C4-2B (cell line): ENCODE data around the gene ALKBH5.

Experiments
- ZFX ChIP-seq: fragments of 450-650 bp; IDR thresholded peaks from 2 replicates; pipeline ENCODE4 v1.6.1; 2017
- TF ChIP-seq, protein P1 (sequence below): fragments of 450-650 bp; conservative IDR thresholded peaks from 2 replicates; pipeline ENCODE4 v1.5.1; 2017; ENCODE audit warnings: mild to moderate bottlenecking

DNA sequence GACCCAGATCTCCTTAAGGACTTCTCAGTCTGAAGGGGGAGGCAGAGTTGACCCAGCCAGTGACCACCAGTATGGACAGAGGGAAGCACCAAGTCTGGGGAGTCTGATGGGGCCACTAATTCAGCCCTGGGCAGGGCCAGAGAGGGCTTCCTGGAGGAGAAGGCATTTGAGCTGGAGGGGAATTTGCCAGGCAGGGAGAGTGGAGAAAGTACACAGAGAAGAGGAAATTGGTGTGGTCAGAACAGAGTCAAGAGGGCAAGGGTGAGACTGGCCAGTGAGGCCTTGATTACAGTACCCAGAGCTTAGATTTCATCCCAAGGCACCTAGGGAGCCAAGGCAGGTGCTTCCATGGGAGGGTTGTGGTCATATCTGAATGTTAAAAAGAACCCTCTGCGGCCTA lies 38.8 kb upstream of the ALKBH5 start:
- TF ChIP-seq, protein P1, sequence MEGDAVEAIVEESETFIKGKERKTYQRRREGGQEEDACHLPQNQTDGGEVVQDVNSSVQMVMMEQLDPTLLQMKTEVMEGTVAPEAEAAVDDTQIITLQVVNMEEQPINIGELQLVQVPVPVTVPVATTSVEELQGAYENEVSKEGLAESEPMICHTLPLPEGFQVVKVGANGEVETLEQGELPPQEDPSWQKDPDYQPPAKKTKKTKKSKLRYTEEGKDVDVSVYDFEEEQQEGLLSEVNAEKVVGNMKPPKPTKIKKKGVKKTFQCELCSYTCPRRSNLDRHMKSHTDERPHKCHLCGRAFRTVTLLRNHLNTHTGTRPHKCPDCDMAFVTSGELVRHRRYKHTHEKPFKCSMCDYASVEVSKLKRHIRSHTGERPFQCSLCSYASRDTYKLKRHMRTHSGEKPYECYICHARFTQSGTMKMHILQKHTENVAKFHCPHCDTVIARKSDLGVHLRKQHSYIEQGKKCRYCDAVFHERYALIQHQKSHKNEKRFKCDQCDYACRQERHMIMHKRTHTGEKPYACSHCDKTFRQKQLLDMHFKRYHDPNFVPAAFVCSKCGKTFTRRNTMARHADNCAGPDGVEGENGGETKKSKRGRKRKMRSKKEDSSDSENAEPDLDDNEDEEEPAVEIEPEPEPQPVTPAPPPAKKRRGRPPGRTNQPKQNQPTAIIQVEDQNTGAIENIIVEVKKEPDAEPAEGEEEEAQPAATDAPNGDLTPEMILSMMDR, result no peak
- no peak for TF ChIP-seq ZFX
